Neural crest cell (in vitro differentiated cells): Measurements from ENCODE around the gene APOO. TPM values are rescaled to one million over a fixed set of nuclear protein-coding genes. Genes with fewer than 3 reads are reported as not detected.

Experiments used
- DNase-seq: peaks from one replicate; pipeline ENCODE4 v3.0.0; 2021; ENCODE audit warnings: low read depth, mixed read lengths, low spot score
- H3K27ac Mint-ChIP-seq: one replicate; pipeline ENCODE4 v1.8.0; 2021; ENCODE audit warnings: mild to moderate bottlenecking, mixed read lengths; ENCODE audit not compliant: unreplicated experiment
- H3K27me3 Mint-ChIP-seq: 2 replicates; pipeline ENCODE4 v1.8.0; 2021; ENCODE audit warnings: low read depth, mild to moderate bottlenecking, mixed read lengths
- H3K36me3 Mint-ChIP-seq: 2 replicates; pipeline ENCODE4 v1.8.0; 2021; ENCODE audit warnings: low read depth, mild to moderate bottlenecking, mixed read lengths
- H3K4me1 Mint-ChIP-seq: 2 replicates; pipeline ENCODE4 v1.8.0; 2021; ENCODE audit warnings: mixed read lengths
- H3K4me3 Mint-ChIP-seq: one replicate; pipeline ENCODE4 v1.8.0; 2021; ENCODE audit warnings: mild to moderate bottlenecking, mixed read lengths
- H3K9me3 Mint-ChIP-seq: 2 replicates; pipeline ENCODE4 v1.8.0; 2021; ENCODE audit warnings: mixed read lengths
- CTCF ChIP-seq: fragments of 200-600 bp; sonication (generic); conservative IDR thresholded peaks from 2 replicates; pipeline ENCODE4 v1.5.0; 2021; ENCODE audit warnings: antibody characterized with exemption, mild to moderate bottlenecking
- total RNA-seq: library from RNA; stranded (reverse); gene quantifications from 2 replicates; pipeline ENCODE4 v1.2.1, GENCODE V29; 2021

APOO gene
- total RNA-seq, 1 donor from 2014 or later = 91.0 TPM

- DNase-seq = no peak
- Mint-ChIP-seq H3K4me1 (no peaks in the 10 kb centered on the region), H3K9me3 (no peaks in the 10 kb centered on the region)
Measured at GRCh38 chrX:23945206-23945605, 37.5 kb upstream of the APOO start.

GRCh38 chrX:23944234-23944633, 36.5 kb upstream of the APOO start:
- Mint-ChIP-seq H3K9me3 (no peaks in the 10 kb centered on the region), H3K4me3 (no peak overlapping the region), H3K27me3 (no peaks in the 10 kb centered on the region), H3K27ac (no peak overlapping the region), H3K4me1 (no peaks in the 10 kb centered on the region), H3K36me3 (no peaks in the 10 kb centered on the region)
- no peak for DNase-seq
- no peak for TF ChIP-seq CTCF

More at GRCh38 chrX:23945206-23945605, 37.5 kb upstream of the APOO start:
- Mint-ChIP-seq H3K27me3 (no peaks in the 10 kb centered on the region), H3K36me3 (no peaks in the 10 kb centered on the region), H3K27ac (no peak overlapping the region), H3K4me3 (no peak overlapping the region)
- no peak for TF ChIP-seq CTCF

GRCh38 chrX:23939203-23939602, 31.5 kb upstream of the APOO start:
- Mint-ChIP-seq H3K27me3 (no peaks in the 10 kb centered on the region), H3K4me1 (no peaks in the 10 kb centered on the region), H3K9me3 (no peaks in the 10 kb centered on the region), H3K4me3 (no peak overlapping the region), H3K36me3 (no peaks in the 10 kb centered on the region), H3K27ac (no peak overlapping the region)
- no peak for TF ChIP-seq CTCF
- DNase-seq = no peak

- Mint-ChIP-seq H3K4me1 (no peaks in the 10 kb centered on the region), H3K9me3 (no peaks in the 10 kb centered on the region), H3K4me3 (no peak overlapping the region), H3K27me3 (no peaks in the 10 kb centered on the region), H3K36me3 (no peaks in the 10 kb centered on the region), H3K27ac (no peak overlapping the region)
- no peak for TF ChIP-seq CTCF
- no peak for DNase-seq
Measured at GRCh38 chrX:23938690-23939089, 31.0 kb upstream of the APOO start.

GRCh38 chrX:23937100-23937499, 29.4 kb upstream of the APOO start:
- H3K27me3 Mint-ChIP-seq = no peaks in the 10 kb centered on the region
- no peaks in the 10 kb centered on the region for H3K36me3 Mint-ChIP-seq
- H3K27ac Mint-ChIP-seq = no peak overlapping the region
- TF ChIP-seq CTCF = no peak
- no peaks in the 10 kb centered on the region for H3K4me1 Mint-ChIP-seq
- no peak overlapping the region for H3K4me3 Mint-ChIP-seq
- no peak for DNase-seq
- H3K9me3 Mint-ChIP-seq = no peaks in the 10 kb centered on the region

- H3K36me3 Mint-ChIP-seq = no peaks in the 10 kb centered on the region
- no peaks in the 10 kb centered on the region for H3K27me3 Mint-ChIP-seq
- no peak for DNase-seq
- H3K4me3 Mint-ChIP-seq = no peak overlapping the region
- H3K4me1 Mint-ChIP-seq = no peaks in the 10 kb centered on the region
- TF ChIP-seq CTCF = no peak
- H3K9me3 Mint-ChIP-seq = no peaks in the 10 kb centered on the region
- no peak overlapping the region for H3K27ac Mint-ChIP-seq
Measured at GRCh38 chrX:23936180-23936579, 28.4 kb upstream of the APOO start.
